Activated T-cell treated with anti-CD3 and anti-CD28 coated beads, Interleukin-2, amount 50 U/mL, for 4 hours (primary cell): ENCODE measurements around the gene TAF5L. TPM values are rescaled to one million over a fixed set of nuclear protein-coding genes. Genes with fewer than 3 reads are reported as not detected.

ENCODE experiments used
- ATAC-seq, 2 donors: fragments of 200-7000 bp; cut with Tn5 transposase; one replicate each; pipeline ENCODE4 v1.10.0; 2021
- DNase-seq: peaks from one replicate; pipeline ENCODE4 v3.0.0-alpha.2; 2020
- H3K27me3 Mint-ChIP-seq: one replicate; pipeline ENCODE4 v1.8.0; 2021; ENCODE audit warnings: low read depth, mixed read lengths
- H3K36me3 Mint-ChIP-seq: one replicate; pipeline ENCODE4 v1.8.0; 2022; ENCODE audit warnings: mixed read lengths; ENCODE audit not compliant: insufficient read depth
- H3K4me1 Mint-ChIP-seq: one replicate; pipeline ENCODE4 v1.8.0; 2021; ENCODE audit warnings: low read depth, mixed read lengths
- H3K4me3 Mint-ChIP-seq: one replicate; pipeline ENCODE4 v1.8.0; 2021; ENCODE audit warnings: mild to moderate bottlenecking, moderate library complexity, mixed read lengths
- H3K9me3 Mint-ChIP-seq: one replicate; pipeline ENCODE4 v1.8.0; 2021; ENCODE audit warnings: mixed read lengths
- total RNA-seq, 3 donors: library from RNA; stranded (reverse); gene quantifications; one replicate each; pipeline ENCODE4 v1.2.1, GENCODE V29; 2021

Gene TAF5L
- 10 to 100 TPM; 27.8 to 32.6 (median 29.6) TPM for total RNA-seq

DNA sequence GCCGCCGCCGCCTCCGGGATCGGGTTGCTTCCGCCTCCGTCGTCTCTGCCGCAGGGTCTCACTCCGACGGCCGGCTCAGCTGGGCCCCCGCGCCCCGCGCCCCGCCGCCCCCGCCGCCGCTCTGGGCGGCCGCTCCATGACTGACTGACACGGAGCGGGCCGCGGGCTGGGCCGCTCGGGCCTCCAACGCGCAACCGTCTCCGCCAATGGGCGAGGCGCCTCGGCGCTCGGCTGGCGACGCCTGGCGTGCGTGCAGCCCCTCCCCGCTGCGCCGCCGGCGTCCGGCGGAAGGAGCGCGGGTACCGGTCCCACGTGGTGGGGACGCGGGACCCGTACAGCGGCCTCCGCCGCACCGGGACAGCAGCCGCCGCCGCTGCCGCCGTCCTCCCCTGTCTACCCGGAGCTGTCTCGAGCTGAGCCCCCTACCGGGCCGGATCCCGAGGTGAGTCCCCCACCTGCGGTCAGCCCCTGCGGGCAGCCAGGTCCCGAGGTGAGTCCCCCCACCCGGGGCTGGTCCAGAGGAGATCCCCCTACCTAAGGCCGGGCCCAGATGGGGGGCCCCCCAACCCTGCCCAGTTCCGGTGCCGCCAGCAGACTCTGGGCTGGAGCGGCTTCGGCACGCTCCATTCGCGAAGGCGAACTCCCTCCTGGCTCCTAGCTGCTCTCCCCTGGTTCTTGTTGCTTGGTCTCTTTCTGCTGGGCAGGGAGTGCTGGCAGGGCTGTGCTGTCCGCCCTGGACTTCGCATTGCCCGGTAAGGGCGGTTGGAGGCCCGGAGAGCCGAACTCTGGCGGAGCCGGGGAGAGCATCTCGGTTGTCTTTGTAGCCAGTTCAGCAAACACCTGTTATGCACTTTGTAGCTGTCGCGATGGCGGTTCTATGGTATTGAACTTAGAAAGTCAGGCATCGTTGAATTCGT is at the start of gene TAF5L, which contains the start of gene URB2:
TAF5L (minus strand) TSS at position 208 of the 917 bp plus-strand sequence. CDS start 11,640 bp downstream, outside the sequence.
URB2 (plus strand) TSS at position 333 of the 917 bp plus-strand sequence. CDS start 1,387 bp downstream, outside the sequence.
- no peaks in the 10 kb centered on the region for H3K9me3 Mint-ChIP-seq
- no peaks in the 10 kb centered on the region for H3K27me3 Mint-ChIP-seq
- peak; percentile 80 for DNase-seq

DNA sequence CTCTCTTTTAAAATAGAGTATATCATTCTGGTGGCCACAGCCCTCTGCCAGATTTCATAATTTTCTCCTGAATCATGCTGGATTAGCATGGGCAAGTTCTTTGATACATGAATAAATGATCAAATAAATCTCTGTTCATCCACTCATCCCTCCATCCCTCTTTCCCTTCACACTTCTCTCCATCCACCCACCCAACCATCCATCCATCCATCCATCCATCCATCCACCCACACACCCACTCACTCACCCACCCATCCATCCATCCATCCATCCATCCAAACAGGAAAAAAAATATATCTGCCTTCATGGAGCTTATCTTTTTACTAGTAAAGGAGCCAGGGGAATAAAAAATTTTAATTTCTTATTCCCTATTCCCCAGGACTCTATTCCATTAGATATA is 49.5 kb upstream of the TAF5L start:
- Mint-ChIP-seq H3K4me1 (peaks cover 8% of the 10 kb centered on the region), H3K27me3 (no peaks in the 10 kb centered on the region), H3K9me3 (no peaks in the 10 kb centered on the region), H3K36me3 (no peaks in the 10 kb centered on the region), H3K4me3 (no peak overlapping the region)
- DNase-seq (no peak), ATAC-seq (no peak)

More for the DNA sequence above, at the start of gene TAF5L, which contains the start of gene URB2:
- ATAC-seq, result peak; percentile 94 to 97
- H3K4me3 Mint-ChIP-seq, result peak within 1 kb of the TSS; percentile 98
- peaks cover 69% of the 10 kb centered on the region for H3K4me1 Mint-ChIP-seq
- peaks cover 24% of the 10 kb centered on the region for H3K36me3 Mint-ChIP-seq

DNA sequence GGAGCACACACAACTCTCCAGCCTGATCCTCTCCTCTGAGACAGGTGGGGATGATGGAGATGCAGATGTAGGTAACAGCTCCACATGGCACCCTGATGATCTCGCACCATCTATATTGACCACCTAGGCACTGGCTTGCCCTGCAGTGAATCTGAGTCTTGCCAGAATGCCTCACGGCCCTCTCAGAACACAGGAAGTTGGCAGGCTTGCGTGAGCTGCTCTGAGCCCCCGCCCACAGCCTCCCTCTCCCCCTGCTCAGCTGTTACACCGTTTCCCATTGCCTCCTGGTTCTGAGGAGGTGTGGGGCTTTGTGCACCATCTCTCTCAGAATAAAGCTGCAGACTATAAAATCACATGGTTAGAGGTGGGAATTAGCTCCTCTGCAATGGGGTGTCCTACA is 48.1 kb upstream of the TAF5L start:
- DNase-seq (no peak), ATAC-seq (no peak)
- no peak overlapping the region for H3K4me3 Mint-ChIP-seq
- H3K9me3 Mint-ChIP-seq, result no peaks in the 10 kb centered on the region
- peaks cover 8% of the 10 kb centered on the region for H3K4me1 Mint-ChIP-seq
- H3K27me3 Mint-ChIP-seq, result no peaks in the 10 kb centered on the region
- peaks cover 2% of the 10 kb centered on the region for H3K36me3 Mint-ChIP-seq

DNA sequence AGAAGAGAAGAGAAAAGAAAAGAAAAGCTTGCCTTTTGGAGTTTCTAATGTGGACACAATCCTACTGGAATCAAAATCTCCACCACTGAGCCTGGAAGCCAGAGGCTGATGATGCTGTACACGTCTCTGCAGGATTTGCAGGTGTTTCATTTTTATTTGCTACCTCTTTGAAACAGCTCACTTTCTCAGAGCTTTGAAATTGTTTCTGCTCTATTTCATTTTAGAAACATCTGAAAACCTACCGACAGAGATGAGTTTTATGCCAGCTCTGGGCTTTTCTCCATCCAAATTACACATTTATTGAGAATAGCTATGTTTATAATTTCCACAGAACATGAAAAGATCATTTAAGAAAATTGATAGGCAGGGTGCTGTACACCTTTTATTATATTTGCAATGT is 46.3 kb upstream of the TAF5L start:
- no peak for DNase-seq
- Mint-ChIP-seq H3K4me3 (no peak overlapping the region), H3K27me3 (no peaks in the 10 kb centered on the region), H3K36me3 (peaks cover 12% of the 10 kb centered on the region), H3K9me3 (no peaks in the 10 kb centered on the region), H3K4me1 (peaks cover 8% of the 10 kb centered on the region)
- no peak for ATAC-seq

DNA sequence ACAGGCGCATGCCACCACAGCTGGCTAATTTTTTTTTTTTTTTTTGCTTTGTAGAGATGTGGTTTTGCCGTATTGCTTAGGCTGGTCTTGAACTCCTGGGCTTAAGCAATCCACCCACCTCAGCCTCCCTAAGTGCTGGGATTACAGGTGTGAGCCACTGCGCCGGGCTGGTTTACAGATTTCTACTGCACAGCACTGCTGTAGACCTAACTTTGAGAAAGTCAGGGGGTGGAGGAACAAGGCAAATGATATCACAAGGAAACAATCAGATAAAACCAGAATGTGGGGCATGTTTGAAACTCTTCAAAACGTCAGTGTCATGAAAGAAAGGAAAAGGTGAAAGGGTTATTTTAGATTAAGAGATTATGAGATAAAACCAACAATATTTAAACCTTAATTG is 45.4 kb upstream of the TAF5L start:
- Mint-ChIP-seq H3K36me3 (peaks cover 14% of the 10 kb centered on the region), H3K9me3 (no peaks in the 10 kb centered on the region), H3K4me1 (peaks cover 8% of the 10 kb centered on the region), H3K27me3 (no peaks in the 10 kb centered on the region), H3K4me3 (no peak overlapping the region)
- ATAC-seq, result peak in 1 of 2 donors; percentile 43
- no peak for DNase-seq

DNA sequence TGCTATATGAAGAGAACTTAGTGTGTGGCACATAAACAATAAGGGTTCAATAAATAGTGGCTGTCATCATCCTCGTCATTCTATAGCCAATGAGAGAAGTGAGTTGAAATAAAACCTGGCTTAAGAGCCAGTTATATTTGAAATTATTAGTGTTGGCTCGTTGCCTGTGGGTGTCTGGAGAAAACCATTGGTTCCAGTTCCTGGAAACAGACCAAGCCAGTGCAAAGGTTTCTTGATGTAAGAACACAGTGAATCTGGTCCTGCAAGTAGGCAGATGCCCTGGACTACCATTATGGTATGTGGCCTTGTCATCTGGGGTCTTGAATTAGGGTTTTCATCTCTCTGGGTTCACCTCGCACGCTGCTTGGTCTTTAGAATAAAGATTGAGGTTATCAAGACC is 43.4 kb upstream of the TAF5L start:
- no peaks in the 10 kb centered on the region for H3K27me3 Mint-ChIP-seq
- DNase-seq, result no peak
- no peak for ATAC-seq
- no peaks in the 10 kb centered on the region for H3K9me3 Mint-ChIP-seq
- peaks cover 14% of the 10 kb centered on the region for H3K36me3 Mint-ChIP-seq
- peaks cover 8% of the 10 kb centered on the region for H3K4me1 Mint-ChIP-seq
- H3K4me3 Mint-ChIP-seq, result no peak overlapping the region

DNA sequence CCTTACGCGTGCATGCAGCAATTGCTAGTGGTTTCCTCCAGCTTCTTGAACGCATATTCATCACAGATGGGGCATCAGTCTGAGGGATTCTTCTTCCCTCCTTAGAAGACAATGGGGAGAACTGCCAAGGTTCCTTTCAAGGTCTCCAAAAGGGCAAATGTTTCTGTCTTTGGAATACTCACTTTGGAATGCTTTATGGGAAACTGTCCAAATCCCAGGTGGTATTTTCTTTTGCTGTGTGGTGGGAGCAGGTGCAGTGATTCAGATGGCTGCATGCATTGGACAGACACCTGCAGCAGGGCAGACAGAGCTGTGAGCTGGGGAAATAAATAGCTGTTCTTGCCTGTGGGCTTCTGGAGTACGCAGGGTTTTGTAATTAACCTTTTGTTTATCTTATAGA is 40.7 kb upstream of the TAF5L start:
- DNase-seq (no peak), ATAC-seq (no peak)
- no peaks in the 10 kb centered on the region for H3K27me3 Mint-ChIP-seq
- peaks cover 21% of the 10 kb centered on the region for H3K36me3 Mint-ChIP-seq
- H3K4me1 Mint-ChIP-seq, result peaks cover 4% of the 10 kb centered on the region
- no peak overlapping the region for H3K4me3 Mint-ChIP-seq
- H3K9me3 Mint-ChIP-seq, result no peaks in the 10 kb centered on the region

DNA sequence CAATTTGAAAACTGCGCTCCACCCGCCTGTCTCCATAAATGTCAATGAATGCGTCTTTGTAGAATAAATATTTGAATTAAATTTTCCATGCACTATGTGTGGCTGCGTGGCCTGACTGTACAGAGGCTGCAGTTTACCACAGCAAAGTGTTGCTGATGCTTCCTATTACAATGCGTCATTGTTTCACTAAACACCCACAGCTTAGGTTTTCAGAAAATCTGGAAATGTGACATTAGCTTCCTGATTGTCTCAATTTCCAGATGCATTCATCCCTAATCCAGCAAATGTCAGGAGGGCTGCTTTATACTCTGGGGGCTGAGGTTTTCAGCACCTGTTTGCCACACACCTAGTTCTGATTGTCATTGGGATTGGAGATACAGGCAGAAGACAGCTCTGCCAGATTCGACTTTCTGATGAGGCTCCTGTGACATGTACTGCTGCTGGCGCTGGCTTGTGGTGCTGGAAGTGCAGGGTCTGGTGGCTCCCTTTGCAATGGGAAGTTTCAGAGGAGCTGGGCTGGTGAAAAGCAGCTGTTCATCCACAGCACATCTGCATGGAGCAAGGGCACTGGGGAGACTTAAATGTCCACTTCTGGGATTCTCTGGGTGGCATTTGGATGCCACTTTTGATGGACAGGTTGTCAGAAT is 40.1 kb upstream of the TAF5L start:
- Mint-ChIP-seq H3K27me3 (no peaks in the 10 kb centered on the region), H3K4me3 (no peak overlapping the region), H3K9me3 (no peaks in the 10 kb centered on the region), H3K4me1 (peaks cover 6% of the 10 kb centered on the region), H3K36me3 (peaks cover 27% of the 10 kb centered on the region)
- ATAC-seq (no peak), DNase-seq (no peak)

DNA sequence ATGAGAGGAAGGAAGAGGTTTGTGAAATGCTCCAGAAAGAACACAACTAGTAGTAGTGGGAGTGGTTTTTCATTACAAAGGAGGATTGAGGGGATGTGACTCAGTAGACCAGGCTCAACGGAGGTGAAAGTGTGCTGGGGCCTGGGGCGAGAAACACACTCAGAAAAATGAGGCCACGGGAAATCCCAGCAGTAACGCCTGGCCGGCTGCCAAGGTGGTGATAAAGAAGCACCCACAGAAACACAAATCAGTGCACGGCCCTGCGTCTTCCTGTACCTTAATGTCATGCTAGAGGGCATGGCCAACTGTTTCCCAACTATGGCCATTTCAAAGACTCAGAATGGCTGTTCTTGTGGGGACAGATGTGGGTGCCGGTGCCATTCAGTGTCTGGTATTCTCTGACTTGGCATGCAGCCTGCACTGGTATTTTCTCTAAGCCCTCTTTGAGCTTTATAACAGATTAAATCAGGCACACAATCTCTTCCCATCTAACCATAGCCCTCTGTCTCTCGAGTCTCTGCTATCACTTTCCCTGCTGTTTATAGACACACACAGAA is 38.3 kb upstream of the TAF5L start:
- Mint-ChIP-seq H3K36me3 (peaks cover 32% of the 10 kb centered on the region), H3K27me3 (no peaks in the 10 kb centered on the region), H3K4me1 (peaks cover 8% of the 10 kb centered on the region), H3K4me3 (no peak overlapping the region), H3K9me3 (no peaks in the 10 kb centered on the region)
- DNase-seq (peak; percentile 83), ATAC-seq (peak; percentile 92 to 95)

DNA sequence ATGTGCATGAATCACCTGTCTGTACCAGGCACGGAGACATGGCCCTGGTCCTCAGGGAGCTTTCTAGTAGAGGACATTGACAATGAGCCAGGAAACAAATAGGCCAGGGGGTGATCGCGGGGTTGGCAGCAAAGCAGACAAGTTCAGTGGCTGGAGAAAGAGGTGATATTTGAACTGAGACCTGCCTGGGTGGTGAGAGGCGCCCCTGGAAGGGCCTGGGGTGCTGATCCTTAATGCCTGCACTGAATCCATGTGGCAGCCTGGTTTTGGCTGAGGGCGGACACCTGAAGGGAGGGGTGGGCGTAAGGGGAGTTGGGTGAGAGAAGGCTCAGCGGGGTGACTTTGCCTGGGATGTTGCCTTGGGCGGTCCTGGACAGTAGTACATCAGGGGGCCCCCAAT is 36.0 kb upstream of the TAF5L start:
- Mint-ChIP-seq H3K4me3 (no peak overlapping the region), H3K4me1 (peaks cover 8% of the 10 kb centered on the region), H3K27me3 (no peaks in the 10 kb centered on the region), H3K9me3 (no peaks in the 10 kb centered on the region), H3K36me3 (peaks cover 31% of the 10 kb centered on the region)
- ATAC-seq (no peak), DNase-seq (no peak)

DNA sequence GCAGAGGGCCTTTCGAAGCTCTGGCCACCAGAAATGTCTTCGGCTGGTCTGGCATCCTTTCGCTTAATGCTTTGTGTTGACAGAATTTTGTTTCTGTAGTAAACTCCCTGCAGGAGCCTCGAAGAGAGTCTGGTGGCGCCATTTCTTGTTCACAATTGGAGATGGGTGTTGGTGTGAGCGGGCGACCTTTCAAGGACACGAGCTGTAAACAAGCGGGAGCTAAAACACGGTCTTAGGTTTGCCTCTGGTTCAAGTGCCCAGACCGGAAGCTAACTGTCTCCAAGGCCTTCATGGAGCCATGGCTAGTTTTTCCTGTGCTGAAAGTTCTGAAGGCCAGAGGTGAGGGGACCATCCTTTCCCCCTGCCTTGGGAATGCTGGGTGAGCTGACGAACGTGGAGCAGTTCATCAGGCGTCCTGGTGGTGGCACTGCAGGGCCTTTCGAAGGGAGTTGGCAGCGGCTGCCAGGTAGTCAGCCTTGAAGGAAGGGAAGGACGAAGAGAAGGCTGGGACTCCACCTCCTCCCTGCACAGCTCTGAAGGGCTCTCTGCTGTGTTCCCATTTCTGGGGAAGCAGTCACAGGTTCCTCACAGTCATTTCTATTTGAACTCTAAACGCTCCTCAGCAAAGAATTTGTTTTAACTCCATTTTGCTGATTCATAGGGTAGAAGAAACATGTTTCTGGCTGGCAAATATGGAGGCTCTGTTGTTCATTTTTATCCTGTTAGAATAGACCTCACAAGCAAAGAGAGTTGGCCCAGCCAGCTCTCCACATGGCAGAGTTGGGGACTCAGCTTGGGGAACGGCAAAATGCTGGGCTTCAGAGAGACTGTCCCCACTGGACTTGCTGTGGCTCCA is 35.3 kb upstream of the TAF5L start:
- DNase-seq (peak; percentile 65), ATAC-seq (peak; percentile 39 to 58)
- H3K9me3 Mint-ChIP-seq, result no peaks in the 10 kb centered on the region
- H3K4me3 Mint-ChIP-seq, result no peak overlapping the region
- peaks cover 8% of the 10 kb centered on the region for H3K4me1 Mint-ChIP-seq
- H3K36me3 Mint-ChIP-seq, result peaks cover 31% of the 10 kb centered on the region
- no peaks in the 10 kb centered on the region for H3K27me3 Mint-ChIP-seq

DNA sequence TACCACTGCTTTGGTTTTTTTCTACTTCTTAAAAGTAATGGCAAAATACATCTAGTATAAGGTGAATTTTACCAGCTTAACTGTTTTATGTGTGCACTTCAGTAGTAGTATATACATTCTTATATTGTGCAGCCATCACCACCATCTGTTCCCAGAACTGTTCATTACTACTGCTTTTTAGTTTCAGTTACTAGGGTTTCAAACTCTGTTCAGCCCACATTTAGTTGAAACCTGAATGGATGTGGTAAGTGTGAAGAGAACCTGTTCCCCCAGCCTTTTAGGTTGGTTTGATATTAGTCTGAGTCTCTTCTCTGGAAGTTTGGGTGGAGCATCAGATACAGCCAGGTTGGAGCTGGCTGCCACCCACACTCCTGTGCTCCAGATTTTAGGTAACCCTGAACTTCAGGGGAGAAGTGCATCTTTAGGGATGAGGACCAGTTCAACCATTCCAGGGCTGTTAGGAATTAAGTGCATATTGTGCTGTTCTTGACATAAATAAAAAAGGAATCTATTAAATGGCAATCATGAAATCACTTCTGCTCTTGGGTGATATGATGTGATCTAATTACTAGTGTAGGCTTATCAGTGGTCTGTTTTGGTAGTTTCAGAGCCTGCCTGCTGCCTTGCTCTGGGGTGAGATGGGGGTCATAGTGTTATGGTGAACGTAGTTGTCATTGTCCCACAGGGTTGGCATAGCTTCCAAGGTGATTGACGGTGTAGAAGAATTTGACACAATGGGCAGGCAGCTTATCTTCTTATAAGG is 32.3 kb upstream of the TAF5L start:
- Mint-ChIP-seq H3K4me1 (peaks cover 8% of the 10 kb centered on the region), H3K27me3 (no peaks in the 10 kb centered on the region), H3K36me3 (peaks cover 46% of the 10 kb centered on the region), H3K4me3 (no peak overlapping the region), H3K9me3 (no peaks in the 10 kb centered on the region)
- ATAC-seq, result peak; percentile 36 to 51
- DNase-seq, result no peak

DNA sequence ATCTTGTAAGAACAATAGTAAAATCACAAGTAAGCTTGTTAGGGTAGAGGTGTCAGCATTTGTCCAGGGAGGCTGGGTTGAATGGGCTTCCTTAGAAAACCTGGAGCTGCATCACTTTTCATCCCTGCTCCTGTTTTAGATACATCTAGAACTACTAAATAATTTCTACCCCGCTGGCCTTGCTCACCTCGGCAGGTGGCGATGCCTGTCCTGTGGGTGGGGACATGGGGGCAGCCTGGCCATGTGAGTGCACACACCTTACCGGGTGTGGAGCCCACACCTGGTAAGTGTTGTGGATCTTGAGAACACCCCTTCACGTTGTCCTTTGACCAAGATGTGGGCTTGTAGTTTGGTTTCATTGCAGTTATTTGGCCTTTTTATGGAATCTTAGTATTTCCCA is 29.9 kb upstream of the TAF5L start:
- ATAC-seq (no peak), DNase-seq (no peak)
- Mint-ChIP-seq H3K4me3 (no peak overlapping the region), H3K9me3 (no peaks in the 10 kb centered on the region), H3K27me3 (no peaks in the 10 kb centered on the region), H3K4me1 (no peaks in the 10 kb centered on the region), H3K36me3 (peaks cover 41% of the 10 kb centered on the region)
